Fibroblast of mammary gland (primary cell): ENCODE data around the gene TRIM31.

Source experiments
- DNase-seq: peaks from one replicate; pipeline ENCODE4 v3.0.0-alpha.2; 2010; ENCODE audit warnings: low read depth
- H3K4me3 ChIP-seq: 2 replicates; pipeline ENCODE4 v1.5.1; 2011; ENCODE audit warnings: low read depth, mild to moderate bottlenecking, low read length, moderate library complexity; ENCODE audit not compliant: control insufficient read depth
- CTCF ChIP-seq: conservative IDR thresholded peaks from 2 replicates; pipeline ENCODE4 v1.5.1; 2011; ENCODE audit warnings: low read depth, low read length, inconsistent platforms; ENCODE audit not compliant: control insufficient read depth, insufficient read depth

TRIM31 gene

DNA sequence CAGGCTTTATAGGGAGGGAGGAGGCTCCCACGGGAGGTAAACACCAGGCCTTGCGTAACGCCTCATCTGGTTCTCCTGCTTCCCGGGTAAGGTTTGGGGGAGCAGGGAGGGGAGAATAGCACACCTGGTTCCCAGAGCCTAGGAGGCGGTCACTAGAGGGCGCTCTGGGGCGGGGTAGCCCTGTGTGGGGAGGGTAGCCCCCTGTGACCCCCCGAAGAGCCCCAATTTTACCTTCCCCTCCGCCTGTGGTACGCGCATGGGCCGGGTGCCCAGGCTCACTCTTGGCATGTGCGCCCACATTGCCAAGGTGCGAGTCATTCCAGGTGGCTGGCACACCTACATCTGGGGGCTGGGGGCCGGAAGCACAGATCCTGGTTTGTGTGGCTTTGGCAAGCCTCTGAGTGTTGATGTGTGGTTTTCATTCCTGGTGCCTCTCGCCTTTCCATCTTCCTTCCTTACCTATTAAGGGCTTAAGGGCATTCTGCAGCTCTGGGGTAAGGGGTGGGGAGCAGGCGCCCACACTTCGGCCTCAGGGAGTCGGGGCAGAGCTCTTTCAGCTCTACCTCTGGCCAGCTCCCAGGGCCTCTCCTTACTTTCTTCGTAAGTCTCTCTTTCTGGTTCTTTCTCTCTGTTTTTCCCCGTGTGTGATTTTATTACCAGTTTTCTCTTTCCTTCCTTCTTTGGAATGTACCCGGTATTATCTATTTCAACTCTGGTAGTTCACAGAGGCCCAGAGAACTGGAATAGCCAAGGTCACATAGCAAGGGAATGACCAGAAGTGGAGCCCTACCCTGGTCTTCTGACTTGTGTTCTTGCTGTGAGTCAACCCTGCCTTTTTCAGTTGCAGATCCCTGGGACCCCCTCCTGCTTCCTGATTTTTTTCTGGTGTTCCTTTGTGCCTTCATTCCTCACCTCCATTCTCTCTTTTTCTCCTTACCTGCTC is 36.8 kb downstream of the TRIM31 start:
- DNase-seq, result no peak
- no peak overlapping the region for H3K4me3 ChIP-seq
- peak; percentile 32 for TF ChIP-seq CTCF

DNA sequence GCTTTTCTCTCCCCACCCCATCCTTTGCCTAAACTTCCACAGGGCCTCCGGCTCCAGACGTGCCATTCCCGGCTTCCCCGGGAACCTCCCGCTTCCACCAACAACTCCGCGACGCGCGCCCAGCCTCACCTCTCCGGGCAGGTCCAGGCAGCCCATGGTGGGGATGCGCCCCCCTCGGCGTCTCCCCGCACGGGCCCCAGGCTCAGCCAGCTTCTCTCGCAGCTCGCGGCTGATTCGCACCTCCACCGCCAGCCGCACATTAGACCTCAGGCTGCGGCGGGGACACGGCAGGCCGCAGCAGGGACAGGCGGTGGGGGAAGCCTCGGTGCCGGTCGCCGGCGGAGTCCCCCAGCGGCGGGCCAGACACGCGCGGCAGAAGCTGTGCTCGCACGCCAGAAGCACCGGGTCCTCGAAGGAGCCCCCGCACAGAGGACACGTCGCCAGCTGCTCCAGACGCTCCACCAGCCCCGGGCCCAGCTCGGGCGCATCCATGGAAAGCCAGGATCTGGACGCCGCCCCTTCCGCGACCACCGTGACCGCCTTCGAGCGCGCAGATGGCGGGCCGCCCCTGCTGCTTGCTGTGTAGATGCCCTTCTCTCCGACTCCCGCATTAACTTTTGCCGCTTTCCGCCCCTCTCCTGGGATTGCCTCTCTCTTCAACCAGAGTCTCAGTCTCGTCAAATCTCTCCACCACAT is 37.6 kb downstream of the TRIM31 start, which contains the start of gene RNF39:
Gene RNF39 (minus strand): TSS at position 676 of the 696 bp plus-strand sequence. CDS start 184 bp downstream, at position 492.
- no peak for DNase-seq
- no peak for TF ChIP-seq CTCF
- H3K4me3 ChIP-seq, result no peak within 1 kb of the TSS

DNA sequence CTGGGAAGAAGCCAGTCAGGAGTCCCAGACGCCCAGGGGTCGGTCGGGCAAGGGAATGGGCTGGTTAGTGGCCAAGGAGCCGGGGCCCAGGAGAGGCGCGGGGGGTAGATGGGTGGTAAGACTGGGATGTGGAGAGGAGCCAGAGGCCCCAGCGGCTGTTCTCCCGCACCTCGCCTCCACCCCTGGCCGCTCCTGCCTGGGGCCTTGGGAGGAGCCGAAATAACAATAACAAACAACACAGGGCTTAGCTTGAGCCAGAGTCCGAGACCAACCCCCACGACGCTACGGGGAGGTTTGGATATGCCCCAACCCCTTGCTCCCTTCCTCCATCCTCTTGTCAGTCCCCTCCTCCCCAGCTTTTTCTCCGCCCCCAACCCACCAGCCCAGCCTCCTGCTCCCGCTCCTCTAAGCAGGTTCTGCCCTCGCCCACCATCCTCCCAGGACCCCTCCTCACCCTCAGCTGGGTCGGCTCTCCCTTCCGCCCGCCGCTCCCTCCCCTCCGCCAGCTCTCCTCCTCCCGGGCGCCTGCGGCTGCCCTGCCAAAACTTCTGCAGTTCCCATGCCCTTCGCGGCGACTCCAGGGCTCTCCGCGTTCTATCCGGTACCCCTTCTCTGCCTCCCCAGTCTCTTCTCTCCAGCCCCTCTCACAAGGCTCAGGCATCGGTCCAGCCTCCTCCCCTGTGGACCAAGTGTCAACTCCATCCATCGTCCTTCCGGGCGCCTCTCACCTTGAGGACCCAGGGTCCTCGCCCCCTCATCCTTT is 38.4 kb downstream of the TRIM31 start:
- no peak for TF ChIP-seq CTCF
- no peak for DNase-seq
- H3K4me3 ChIP-seq, result no peak overlapping the region

GRCh38 chr6:30073489-30074235 is 39.2 kb downstream of the TRIM31 start:
- TF ChIP-seq CTCF, result no peak
- no peak overlapping the region for H3K4me3 ChIP-seq
- DNase-seq, result no peak

GRCh38 chr6:30071858-30072257 is 41.0 kb downstream of the TRIM31 start:
- TF ChIP-seq CTCF, result no peak
- no peak for DNase-seq
- H3K4me3 ChIP-seq, result no peak overlapping the region
